Sigmoid colon (tissue), 4 donors: ENCODE results near the gene ORMDL1.

Source experiments
- CTCF ChIP-seq, 4 experiments: fragments of 450-650 bp in 3 of 4; fragments of 200-600 bp in 1 of 4; IDR thresholded peaks; one replicate each; pipeline ENCODE4 v1.5.1; 2016 to 2019; ENCODE audit warnings: antibody characterized with exemption in 4 of 4, mild to moderate bottlenecking in 3 of 4, moderate library complexity in 2 of 4
- EP300 ChIP-seq, 4 donors: sonication (generic); formaldehyde crosslinking; IDR thresholded peaks; one replicate each; pipeline ENCODE4 v1.6.1; 2017; ENCODE audit warnings: antibody characterized with exemption in 4 of 4
- POLR2A ChIP-seq, 2 donors: fragments of 450-650 bp; IDR thresholded peaks; one replicate each; pipeline ENCODE4 v1.6.1; 2016; ENCODE audit warnings: antibody characterized with exemption in 2 of 2, mild to moderate bottlenecking in 2 of 2, moderate library complexity in 2 of 2

GRCh38 chr2:189821953-189822748 lies 38.0 kb upstream of the ORMDL1 start:
- no peak for TF ChIP-seq CTCF (IDR thresholded peaks at IDR 0.05)
- no peak for TF ChIP-seq POLR2A (IDR thresholded peaks at IDR 0.05)
- no peak for TF ChIP-seq EP300 (IDR thresholded peaks at IDR 0.05)
